Measurements from ENCODE around the gene AIDA. TPM values are rescaled to one million over a fixed set of nuclear protein-coding genes. Genes with fewer than 3 reads are reported as not detected.

AIDA gene
- total RNA-seq, 1 donor from 2014 or later, result 62.3 TPM

- TF ChIP-seq CTCF (IDR thresholded peaks at IDR 0.05; ENCODE audit: unreplicated experiment), result no peak
- no peak for DNase-seq (ENCODE audit: low spot score, unreplicated experiment)
- no peaks in the 10 kb centered on the region for H3K27me3 Mint-ChIP-seq
- no peak overlapping the region for H3K27ac Mint-ChIP-seq
- no peaks in the 10 kb centered on the region for H3K4me1 Mint-ChIP-seq (ENCODE audit: low read depth)
- no peaks in the 10 kb centered on the region for H3K36me3 Mint-ChIP-seq (ENCODE audit: insufficient read depth)
- H3K9me3 Mint-ChIP-seq (ENCODE audit: low read depth), result no peaks in the 10 kb centered on the region
- H3K4me3 Mint-ChIP-seq (ENCODE audit: low read depth), result no peak overlapping the region
Measured at GRCh38 chr1:222739929-222740328, 27.6 kb upstream of the AIDA start.

- no peaks in the 10 kb centered on the region for H3K9me3 Mint-ChIP-seq (ENCODE audit: low read depth)
- H3K27ac Mint-ChIP-seq, result no peak overlapping the region
- H3K36me3 Mint-ChIP-seq (ENCODE audit: insufficient read depth), result no peaks in the 10 kb centered on the region
- H3K27me3 Mint-ChIP-seq, result no peaks in the 10 kb centered on the region
- H3K4me3 Mint-ChIP-seq (ENCODE audit: low read depth), result no peak overlapping the region
- H3K4me1 Mint-ChIP-seq (ENCODE audit: low read depth), result no peaks in the 10 kb centered on the region
- DNase-seq (ENCODE audit: low spot score, unreplicated experiment), result no peak
- TF ChIP-seq CTCF (IDR thresholded peaks at IDR 0.05; ENCODE audit: unreplicated experiment), result no peak
Measured at GRCh38 chr1:222739465-222739864, 27.2 kb upstream of the AIDA start.

- TF ChIP-seq CTCF (IDR thresholded peaks at IDR 0.05; ENCODE audit: unreplicated experiment), result no peak
- DNase-seq (ENCODE audit: low spot score, unreplicated experiment), result no peak
- no peak within 1 kb of the TSS for H3K27ac Mint-ChIP-seq
- H3K4me1 Mint-ChIP-seq (ENCODE audit: low read depth), result no peaks in the 10 kb centered on the region
- no peaks in the 10 kb centered on the region for H3K27me3 Mint-ChIP-seq
- peaks cover 4% of the 10 kb centered on the region for H3K36me3 Mint-ChIP-seq (ENCODE audit: insufficient read depth)
- H3K4me3 Mint-ChIP-seq (ENCODE audit: low read depth), result no peak within 1 kb of the TSS
- no peaks in the 10 kb centered on the region for H3K9me3 Mint-ChIP-seq (ENCODE audit: low read depth)
Measured at GRCh38 chr1:222736972-222737371, 24.7 kb upstream of the AIDA start, which contains the start of gene FAM177B. Gene FAM177B, plus strand, starts transcription at chr1:222737202. Its CDS starts 9,344 bp downstream, at chr1:222746546.

- H3K4me1 Mint-ChIP-seq (ENCODE audit: low read depth), result no peaks in the 10 kb centered on the region
- H3K4me3 Mint-ChIP-seq (ENCODE audit: low read depth), result no peak overlapping the region
- no peaks in the 10 kb centered on the region for H3K9me3 Mint-ChIP-seq (ENCODE audit: low read depth)
- no peak for DNase-seq (ENCODE audit: low spot score, unreplicated experiment)
- H3K27ac Mint-ChIP-seq, result no peak overlapping the region
- H3K36me3 Mint-ChIP-seq (ENCODE audit: insufficient read depth), result peaks cover 4% of the 10 kb centered on the region
- no peak for TF ChIP-seq CTCF (IDR thresholded peaks at IDR 0.05; ENCODE audit: unreplicated experiment)
- H3K27me3 Mint-ChIP-seq, result no peaks in the 10 kb centered on the region
Measured at GRCh38 chr1:222736470-222736869, 24.2 kb upstream of the AIDA start.

- no peaks in the 10 kb centered on the region for H3K4me1 Mint-ChIP-seq (ENCODE audit: low read depth)
- TF ChIP-seq CTCF (IDR thresholded peaks at IDR 0.05; ENCODE audit: unreplicated experiment), result no peak
- no peaks in the 10 kb centered on the region for H3K27me3 Mint-ChIP-seq
- no peak overlapping the region for H3K27ac Mint-ChIP-seq
- H3K36me3 Mint-ChIP-seq (ENCODE audit: insufficient read depth), result peaks cover 7% of the 10 kb centered on the region
- H3K4me3 Mint-ChIP-seq (ENCODE audit: low read depth), result no peak overlapping the region
- no peaks in the 10 kb centered on the region for H3K9me3 Mint-ChIP-seq (ENCODE audit: low read depth)
- DNase-seq (ENCODE audit: low spot score, unreplicated experiment), result no peak
Measured at GRCh38 chr1:222734740-222735139, 22.4 kb upstream of the AIDA start.

All from progenitor cell of endocrine pancreas (in vitro differentiated cells).